KOPT-K1 (cell line): ENCODE measurements around the gene SCNN1G.
"Not testable (repeated sequence)": the region's sequence is repeated elsewhere in the genome, so short reads cannot be mapped to it uniquely, and the experiment has no call there.

ENCODE experiments used
- H3K27ac ChIP-seq: fragments of 200-600 bp; sonication (generic); 2 replicates; pipeline ENCODE4 v1.5.1; 2016; ENCODE audit warnings: antibody characterized with exemption, mild to moderate bottlenecking, low read depth, low read length; ENCODE audit not compliant: poor library complexity, severe bottlenecking
- H3K36me3 ChIP-seq: fragments of 200-600 bp; sonication (generic); 2 replicates; pipeline ENCODE4 v1.5.1; 2017; ENCODE audit warnings: antibody characterized with exemption, mild to moderate bottlenecking, low read length, moderate library complexity; ENCODE audit not compliant: insufficient read depth
- H3K9me3 ChIP-seq: fragments of 200-600 bp; sonication (generic); 2 replicates; pipeline ENCODE4 v1.5.1; 2017; ENCODE audit warnings: antibody characterized with exemption, low read length, mild to moderate bottlenecking; ENCODE audit not compliant: insufficient read depth, poor library complexity, severe bottlenecking

SCNN1G gene, protein sequence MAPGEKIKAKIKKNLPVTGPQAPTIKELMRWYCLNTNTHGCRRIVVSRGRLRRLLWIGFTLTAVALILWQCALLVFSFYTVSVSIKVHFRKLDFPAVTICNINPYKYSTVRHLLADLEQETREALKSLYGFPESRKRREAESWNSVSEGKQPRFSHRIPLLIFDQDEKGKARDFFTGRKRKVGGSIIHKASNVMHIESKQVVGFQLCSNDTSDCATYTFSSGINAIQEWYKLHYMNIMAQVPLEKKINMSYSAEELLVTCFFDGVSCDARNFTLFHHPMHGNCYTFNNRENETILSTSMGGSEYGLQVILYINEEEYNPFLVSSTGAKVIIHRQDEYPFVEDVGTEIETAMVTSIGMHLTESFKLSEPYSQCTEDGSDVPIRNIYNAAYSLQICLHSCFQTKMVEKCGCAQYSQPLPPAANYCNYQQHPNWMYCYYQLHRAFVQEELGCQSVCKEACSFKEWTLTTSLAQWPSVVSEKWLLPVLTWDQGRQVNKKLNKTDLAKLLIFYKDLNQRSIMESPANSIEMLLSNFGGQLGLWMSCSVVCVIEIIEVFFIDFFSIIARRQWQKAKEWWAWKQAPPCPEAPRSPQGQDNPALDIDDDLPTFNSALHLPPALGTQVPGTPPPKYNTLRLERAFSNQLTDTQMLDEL

DNA sequence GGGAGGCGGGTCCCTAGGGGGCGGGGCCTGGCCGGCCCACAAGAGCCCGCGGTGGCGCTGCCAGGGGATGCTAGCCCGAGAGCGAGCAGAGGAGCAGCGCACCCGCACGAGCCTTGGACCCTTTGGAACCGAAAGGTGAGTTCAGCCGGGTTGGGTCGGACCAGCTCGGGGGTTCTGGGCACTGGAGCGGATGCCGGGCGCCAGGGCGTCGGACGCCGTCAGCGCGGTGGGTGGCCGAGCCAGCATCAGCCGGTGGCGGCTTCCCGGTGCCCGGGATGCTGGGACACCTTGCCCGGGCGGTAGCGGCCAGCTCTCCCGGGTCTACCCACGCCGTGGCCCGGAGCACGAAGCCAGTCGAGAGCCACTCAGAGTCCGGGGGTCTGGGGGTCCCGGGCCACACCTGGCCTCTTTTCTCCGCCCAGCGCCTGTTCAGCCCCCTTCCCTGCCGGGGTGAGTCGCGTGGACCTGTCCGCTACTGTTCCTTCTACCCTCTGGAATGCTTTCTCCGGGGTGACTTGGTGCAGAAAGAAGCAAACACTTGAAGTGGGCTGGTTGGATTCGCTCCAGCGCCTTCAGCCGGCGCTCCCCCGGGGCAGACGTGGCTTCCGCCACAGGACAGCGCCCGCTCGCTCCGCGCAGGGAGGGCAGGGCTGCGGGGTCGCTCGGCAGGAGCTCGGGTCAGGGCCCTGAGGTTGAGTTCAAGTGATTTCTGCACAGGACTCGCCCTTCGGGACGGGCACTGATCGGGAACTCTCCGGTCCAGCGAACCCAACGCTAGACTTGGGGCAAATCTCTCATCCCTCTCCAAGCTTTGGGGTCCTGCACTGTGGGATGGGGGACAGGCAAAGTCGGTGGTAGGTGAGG, at the start of gene SCNN1G:
Gene SCNN1G, plus strand, starts transcription at position 67 of the 864 bp plus-strand sequence. CDS start 3,527 bp downstream, outside the sequence.
- no peaks in the 10 kb centered on the region for H3K9me3 ChIP-seq
- H3K27ac ChIP-seq, result no peak within 1 kb of the TSS
- no peaks in the 10 kb centered on the region for H3K36me3 ChIP-seq

DNA sequence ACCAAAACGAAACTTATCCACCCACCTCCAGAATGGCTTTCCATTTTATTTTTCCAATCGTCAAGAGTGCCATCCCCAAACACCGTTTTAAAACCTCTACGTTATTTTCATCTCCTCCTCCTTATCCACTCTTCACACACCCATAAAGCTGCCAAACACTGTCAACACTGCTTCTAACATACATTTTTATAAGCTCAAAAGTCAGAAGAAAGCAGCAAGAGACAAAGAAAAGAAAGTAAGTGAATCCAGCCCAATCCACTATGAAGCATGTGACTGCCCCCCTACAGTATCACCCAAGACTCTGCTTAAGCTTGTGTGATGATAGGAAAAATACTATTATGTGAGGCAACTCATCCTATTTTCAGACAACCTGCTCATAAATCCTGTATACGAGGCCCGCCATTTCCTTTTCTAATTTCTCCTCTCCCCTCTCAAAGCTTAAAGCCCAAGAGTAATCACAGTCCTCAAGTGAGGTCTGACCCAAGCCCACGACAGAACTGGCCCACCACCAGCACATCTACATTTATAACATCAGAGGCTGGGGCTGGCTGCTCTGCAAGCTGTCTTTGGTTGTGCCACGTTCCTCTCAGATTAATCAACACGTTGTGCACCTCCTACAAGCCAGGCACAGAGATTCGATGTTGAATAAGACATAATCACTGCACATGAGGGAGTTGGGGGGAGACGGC, 49.6 kb upstream of the SCNN1G start:
- Histone ChIP-seq H3K9me3 (peaks cover 6% of the 10 kb centered on the region), H3K36me3 (no peaks in the 10 kb centered on the region), H3K27ac (no peak overlapping the region)

DNA sequence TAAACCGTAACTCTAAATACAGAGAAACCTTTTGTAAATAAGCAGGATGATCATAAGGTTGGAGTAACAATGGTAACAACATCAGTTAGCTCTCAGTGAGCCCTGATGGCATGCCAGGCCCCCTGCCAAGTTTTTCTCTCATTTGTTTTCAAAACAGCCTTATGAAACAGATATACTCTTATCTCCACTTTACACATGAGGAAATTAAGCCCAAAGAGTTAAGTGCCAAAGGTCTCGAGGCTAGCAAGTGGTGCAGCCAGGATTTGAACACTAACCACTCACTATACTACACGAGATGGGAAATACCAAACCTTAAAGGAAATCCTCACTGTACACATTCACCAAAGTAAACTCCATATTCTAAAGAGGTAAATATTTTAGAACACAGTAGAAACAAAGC, 48.3 kb upstream of the SCNN1G start:
- Histone ChIP-seq H3K36me3 (no peaks in the 10 kb centered on the region), H3K9me3 (peaks cover 6% of the 10 kb centered on the region), H3K27ac (no peak overlapping the region)

GRCh38 chr16:23137256-23137655, 45.3 kb upstream of the SCNN1G start:
- Histone ChIP-seq H3K9me3 (peaks cover 6% of the 10 kb centered on the region), H3K36me3 (no peaks in the 10 kb centered on the region)

GRCh38 chr16:23137818-23138217, 44.7 kb upstream of the SCNN1G start:
- no peak overlapping the region for H3K27ac ChIP-seq
- H3K36me3 ChIP-seq, result no peaks in the 10 kb centered on the region
- peaks cover 6% of the 10 kb centered on the region for H3K9me3 ChIP-seq

More at GRCh38 chr16:23137256-23137655, 45.3 kb upstream of the SCNN1G start:
- no peak overlapping the region for H3K27ac ChIP-seq

DNA sequence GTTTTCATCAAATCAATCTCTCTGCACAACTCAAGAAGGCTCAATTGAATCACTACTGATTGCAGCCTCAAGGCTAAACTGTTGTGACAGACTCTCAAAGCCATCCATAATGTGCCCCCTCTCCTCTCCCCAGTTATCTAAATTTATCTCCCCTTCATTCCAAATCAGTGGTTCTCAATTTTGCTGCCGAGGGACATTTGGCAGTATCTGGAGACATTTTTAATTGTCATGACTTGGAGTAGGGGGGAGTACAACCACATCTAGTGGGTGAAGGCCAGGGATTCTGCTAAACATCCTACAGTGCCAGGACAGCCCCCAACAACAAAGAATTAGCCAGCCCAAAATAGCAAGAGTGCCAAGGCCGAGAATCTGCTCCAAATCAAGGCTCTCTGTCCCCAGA, 42.4 kb upstream of the SCNN1G start:
- Histone ChIP-seq H3K36me3 (no peaks in the 10 kb centered on the region), H3K27ac (no peak overlapping the region), H3K9me3 (peaks cover 6% of the 10 kb centered on the region)

- no peak overlapping the region for H3K27ac ChIP-seq
- H3K36me3 ChIP-seq, result no peaks in the 10 kb centered on the region
- H3K9me3 ChIP-seq, result peaks cover 6% of the 10 kb centered on the region
Observed at GRCh38 chr16:23141033-23141432, 41.5 kb upstream of the SCNN1G start.

DNA sequence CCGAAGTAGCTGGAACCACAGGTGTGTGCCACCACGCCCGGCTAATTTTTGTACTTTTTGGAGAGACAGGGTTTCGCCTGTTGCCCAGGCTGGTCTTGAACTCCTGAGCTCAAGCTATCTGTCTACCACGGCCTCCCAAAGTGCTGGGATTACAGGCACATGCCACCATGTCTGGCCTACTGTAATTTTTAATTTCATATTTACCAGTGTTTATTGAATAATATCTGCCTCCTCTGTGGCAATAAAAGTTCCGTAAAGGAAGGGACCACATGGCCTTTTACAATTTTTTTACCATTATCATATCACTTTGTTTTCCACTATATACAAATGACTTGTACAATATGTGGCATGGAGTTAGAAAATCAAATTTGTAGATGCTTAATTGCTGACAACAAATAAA, 41.0 kb upstream of the SCNN1G start:
- Histone ChIP-seq H3K9me3 (peaks cover 6% of the 10 kb centered on the region), H3K27ac (no peak overlapping the region), H3K36me3 (no peaks in the 10 kb centered on the region)

DNA sequence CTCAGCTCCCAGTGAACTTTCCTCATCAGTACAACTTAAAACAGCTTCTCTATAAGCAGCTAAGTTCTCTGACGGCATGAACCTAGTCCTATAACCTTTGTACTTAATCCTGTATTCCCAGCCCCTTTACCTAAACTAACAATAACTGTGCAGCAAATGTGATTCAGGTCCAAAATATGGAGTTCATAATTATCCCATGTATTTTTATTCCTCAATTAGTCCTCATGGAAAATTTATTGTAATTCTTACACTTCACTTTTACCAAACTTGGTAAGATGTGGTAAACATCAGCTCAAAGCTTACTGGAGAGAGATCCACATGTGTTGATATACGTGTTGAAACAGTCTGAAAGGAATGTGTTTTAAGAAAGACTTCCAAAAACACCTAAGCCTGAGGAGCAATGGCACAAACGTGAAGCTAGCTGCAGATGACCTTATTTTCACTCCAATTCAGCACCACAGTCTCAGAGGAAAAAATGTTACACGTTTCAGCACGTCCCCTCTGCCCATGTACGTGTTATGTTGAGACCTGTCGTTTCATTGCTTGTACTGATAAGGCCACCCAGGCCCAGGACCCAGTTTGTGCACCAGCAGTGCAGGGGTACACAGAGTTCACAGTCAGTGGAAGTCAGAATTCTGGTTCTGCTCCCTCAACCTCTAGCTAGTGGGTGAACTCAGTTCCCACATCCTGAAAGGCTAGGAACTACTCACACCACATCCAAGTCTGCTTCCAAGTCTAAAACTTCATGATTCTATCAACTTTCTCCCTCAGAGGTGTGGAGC, 40.4 kb upstream of the SCNN1G start:
- H3K27ac ChIP-seq, result no peak overlapping the region
- H3K36me3 ChIP-seq, result no peaks in the 10 kb centered on the region

DNA sequence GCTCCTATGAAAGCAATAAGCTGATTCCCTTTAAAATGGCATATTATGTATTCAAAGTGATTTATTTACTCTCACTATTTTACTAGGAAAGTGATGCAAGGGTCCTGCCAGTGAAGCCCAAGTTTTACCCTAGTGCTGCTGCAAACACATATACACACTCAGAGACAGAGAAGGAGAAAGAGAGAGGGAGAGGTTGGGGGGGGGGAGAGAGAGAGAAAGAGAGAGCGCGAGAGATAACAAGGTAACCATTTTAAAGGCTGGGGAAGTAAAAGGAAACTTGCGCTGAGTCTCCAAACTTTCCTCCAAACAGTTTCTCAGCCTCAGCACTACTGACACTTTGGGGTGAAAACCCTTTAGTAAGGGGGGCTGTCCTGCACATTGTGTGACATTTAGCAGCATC, 39.2 kb upstream of the SCNN1G start:
- Histone ChIP-seq H3K27ac (no peak overlapping the region), H3K36me3 (no peaks in the 10 kb centered on the region), H3K9me3 (no peaks in the 10 kb centered on the region)

More for the DNA sequence above, 40.4 kb upstream of the SCNN1G start:
- peaks cover under 1% of the 10 kb centered on the region for H3K9me3 ChIP-seq

DNA sequence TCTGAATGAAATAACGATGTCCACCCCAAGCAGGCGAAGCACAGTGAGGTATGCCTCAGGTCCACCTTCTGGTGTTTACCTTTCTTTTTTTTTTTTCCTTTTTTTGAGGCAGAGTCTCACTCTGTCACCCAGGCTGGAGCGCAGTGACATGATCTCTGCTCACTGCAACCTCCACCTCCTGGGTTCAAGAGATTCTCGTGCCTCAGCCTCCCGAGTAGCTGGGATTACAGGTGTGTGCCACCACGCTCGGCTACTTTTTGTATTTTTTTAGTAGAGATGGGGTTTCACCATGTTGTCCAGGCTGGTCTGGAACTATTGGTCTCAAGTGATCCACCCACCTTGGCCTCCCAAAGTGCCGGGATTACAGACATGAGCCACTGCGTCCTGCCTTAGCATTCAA, 38.2 kb upstream of the SCNN1G start:
- not testable (repeated sequence) for H3K27ac ChIP-seq, H3K36me3 ChIP-seq, H3K9me3 ChIP-seq

DNA sequence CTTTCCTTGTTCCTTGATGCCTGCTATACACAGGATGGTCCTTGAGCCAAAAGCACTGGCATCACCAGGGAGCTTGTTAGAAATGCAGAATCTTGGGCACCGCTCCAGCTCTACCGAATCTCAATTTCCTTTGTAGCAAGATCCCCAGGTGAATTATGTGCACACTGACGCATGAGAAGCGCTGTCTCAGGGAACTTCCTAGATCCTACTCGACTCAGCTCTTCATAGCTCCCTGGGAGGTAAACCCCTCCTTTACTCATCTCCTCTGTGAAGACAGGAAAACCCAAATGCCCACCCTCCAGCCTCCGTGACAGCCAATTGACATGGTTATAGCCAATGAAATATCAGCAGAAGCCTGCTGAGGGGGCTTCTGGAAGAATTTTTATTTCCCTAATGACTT, 37.4 kb upstream of the SCNN1G start:
- Histone ChIP-seq H3K27ac (no peak overlapping the region), H3K9me3 (no peaks in the 10 kb centered on the region), H3K36me3 (no peaks in the 10 kb centered on the region)

DNA sequence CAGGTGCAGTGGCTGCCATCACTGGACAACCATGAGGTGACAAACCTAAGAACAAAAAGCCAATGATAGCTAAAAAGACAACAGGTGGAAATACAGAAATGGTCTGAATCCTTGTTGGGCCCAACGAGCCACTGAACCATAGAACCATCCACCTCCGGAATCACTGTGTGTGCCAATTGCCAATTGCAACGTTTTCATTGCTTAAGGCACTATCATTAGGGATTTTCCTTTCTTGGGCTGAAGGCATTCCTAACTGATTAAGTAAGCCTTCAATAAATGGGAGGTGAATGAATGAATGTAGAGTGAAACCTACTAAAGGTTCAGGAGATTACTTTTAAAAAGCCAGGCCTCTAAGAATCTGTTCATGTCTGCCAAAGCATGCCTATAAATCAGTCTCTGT, 36.9 kb upstream of the SCNN1G start:
- Histone ChIP-seq H3K9me3 (no peaks in the 10 kb centered on the region), H3K36me3 (no peaks in the 10 kb centered on the region), H3K27ac (no peak overlapping the region)
